H9 (cell line): ENCODE data around the gene ARF1. TPM values are rescaled to one million over a fixed set of nuclear protein-coding genes. Genes with fewer than 3 reads are reported as not detected.

Experiments used
- DNase-seq: peaks from one replicate; pipeline ENCODE4 v3.0.0-alpha.2; 2017
- H2AFZ ChIP-seq: one replicate; pipeline ENCODE4 v1.6.1; 2013; ENCODE audit warnings: mild to moderate bottlenecking, low read length, control low read depth, moderate library complexity
- H2AK5ac ChIP-seq: 2 replicates; pipeline ENCODE4 v1.6.1; 2013; ENCODE audit warnings: low read length, control low read depth, mixed read lengths; ENCODE audit not compliant: insufficient read length
- H2BK120ac ChIP-seq: one replicate; pipeline ENCODE4 v1.6.1; 2013; ENCODE audit warnings: low read depth, mild to moderate bottlenecking, low read length, control low read depth, inconsistent platforms; ENCODE audit not compliant: poor library complexity, severe bottlenecking
- H2BK12ac ChIP-seq: 2 replicates; pipeline ENCODE4 v1.6.1; 2013; ENCODE audit warnings: low read length, control low read depth, mixed read lengths, low read depth; ENCODE audit not compliant: insufficient read length
- H2BK15ac ChIP-seq: 2 replicates; pipeline ENCODE4 v1.6.1; 2013; ENCODE audit warnings: low read depth, low read length, control low read depth
- H2BK20ac ChIP-seq: one replicate; pipeline ENCODE4 v1.6.1; 2013; ENCODE audit warnings: low read depth, mild to moderate bottlenecking, low read length, control low read depth, inconsistent platforms; ENCODE audit not compliant: poor library complexity, severe bottlenecking
- H2BK5ac ChIP-seq: 2 replicates; pipeline ENCODE4 v1.6.1; 2013; ENCODE audit warnings: low read length, control low read depth, mixed read lengths; ENCODE audit not compliant: insufficient read length
- H3K14ac ChIP-seq: 2 replicates; pipeline ENCODE4 v1.6.1; 2013; ENCODE audit warnings: low read length, control low read depth; ENCODE audit not compliant: insufficient read depth
- H3K18ac ChIP-seq: 2 replicates; pipeline ENCODE4 v1.6.1; 2013; ENCODE audit warnings: low read depth, mild to moderate bottlenecking, mixed read lengths, low read length, control low read depth; ENCODE audit not compliant: insufficient read length
- H3K23ac ChIP-seq: 2 replicates; pipeline ENCODE4 v1.6.1; 2013; ENCODE audit warnings: low read length, control low read depth, mixed read lengths, low read depth; ENCODE audit not compliant: insufficient read length
- H3K23me2 ChIP-seq: 2 replicates; pipeline ENCODE4 v1.6.1; 2013; ENCODE audit warnings: low read depth, mild to moderate bottlenecking, mixed read lengths, low read length, control low read depth; ENCODE audit not compliant: insufficient read length, poor library complexity, severe bottlenecking
- H3K27ac ChIP-seq: 2 replicates; pipeline ENCODE4 v1.5.1; 2013; ENCODE audit warnings: low read length, control low read depth, mixed read lengths, low read depth; ENCODE audit not compliant: insufficient read length
- H3K27me3 ChIP-seq: 2 replicates; pipeline ENCODE4 v1.6.1; 2013; ENCODE audit warnings: low read length, control low read depth, inconsistent platforms; ENCODE audit not compliant: insufficient read depth
- H3K4ac ChIP-seq: 2 replicates; pipeline ENCODE4 v1.6.1; 2013; ENCODE audit warnings: low read depth, mild to moderate bottlenecking, control low read depth, inconsistent platforms, low read length, moderate library complexity
- H3K4me1 ChIP-seq: 2 replicates; pipeline ENCODE4 v1.6.1; 2013; ENCODE audit warnings: low read length, control low read depth, inconsistent platforms; ENCODE audit not compliant: insufficient read depth
- H3K4me2 ChIP-seq: 2 replicates; pipeline ENCODE4 v1.6.1; 2013; ENCODE audit warnings: low read length, control low read depth, mixed read lengths; ENCODE audit not compliant: insufficient read length, insufficient read depth
- H3K56ac ChIP-seq: 2 replicates; pipeline ENCODE4 v1.6.1; 2013; ENCODE audit warnings: low read depth, mild to moderate bottlenecking, mixed read lengths, low read length, control low read depth; ENCODE audit not compliant: insufficient read length
- H3K79me1 ChIP-seq: 2 replicates; pipeline ENCODE4 v1.6.1; 2013; ENCODE audit warnings: low read depth, mild to moderate bottlenecking, moderate library complexity, low read length, control low read depth, inconsistent platforms; ENCODE audit not compliant: insufficient read depth, poor library complexity, severe bottlenecking
- H3K79me2 ChIP-seq: 2 replicates; pipeline ENCODE4 v1.6.1; 2013; ENCODE audit warnings: low read length, control low read depth, inconsistent platforms; ENCODE audit not compliant: insufficient read depth
- H3K9ac ChIP-seq: 2 replicates; pipeline ENCODE4 v1.6.1; 2013; ENCODE audit warnings: low read length, control low read depth, mixed read lengths; ENCODE audit not compliant: insufficient read length; ENCODE audit errors: extremely low read depth
- H3K9me3 ChIP-seq: one replicate; pipeline ENCODE4 v1.6.1; 2013; ENCODE audit warnings: low read depth, low read length, inconsistent platforms; ENCODE audit not compliant: control insufficient read depth
- H3T11ph ChIP-seq: one replicate; pipeline ENCODE4 v1.6.1; 2013; ENCODE audit warnings: mild to moderate bottlenecking, low read length, control low read depth, inconsistent platforms
- H4K20me1 ChIP-seq: one replicate; pipeline ENCODE4 v1.6.1; 2013; ENCODE audit not compliant: control insufficient read depth, insufficient read length, insufficient read depth
- H4K5ac ChIP-seq: 2 replicates; pipeline ENCODE4 v1.6.1; 2013; ENCODE audit warnings: low read depth, mild to moderate bottlenecking, mixed read lengths, low read length, control low read depth; ENCODE audit not compliant: insufficient read length
- H4K8ac ChIP-seq: replicated peaks from 2 replicates; pipeline ENCODE4 v1.6.1; 2013; ENCODE audit warnings: low read length, control low read depth, mixed read lengths, low read depth; ENCODE audit not compliant: insufficient read length
- H4K91ac ChIP-seq: 2 replicates; pipeline ENCODE4 v1.6.1; 2013; ENCODE audit warnings: low read depth, mild to moderate bottlenecking, moderate library complexity, mixed read lengths, low read length, control low read depth; ENCODE audit not compliant: insufficient read length
- H3K27ac Mint-ChIP-seq, 3 experiments: 2 replicates in 2 of 3; 3 replicates in 1 of 3; pipeline ENCODE4 v1.8.0; 2020 to 2021; ENCODE audit warnings: mixed read lengths in 3 of 3, mild to moderate bottlenecking in 1 of 3, moderate library complexity in 1 of 3
- H3K27me3 Mint-ChIP-seq: 2 replicates; pipeline ENCODE4 v1.8.0; 2021; ENCODE audit warnings: low read depth, mild to moderate bottlenecking, moderate library complexity, mixed read lengths
- H3K36me3 Mint-ChIP-seq, 3 experiments: 2 replicates in 2 of 3; 3 replicates in 1 of 3; pipeline ENCODE4 v1.8.0; 2020 to 2021; ENCODE audit warnings: low read depth in 3 of 3, mixed read lengths in 3 of 3; ENCODE audit not compliant: insufficient read depth in 1 of 3
- H3K4me1 Mint-ChIP-seq, 2 experiments: 2 replicates each; pipeline ENCODE4 v1.8.0; 2020; ENCODE audit warnings: mixed read lengths in 2 of 2
- H3K4me3 Mint-ChIP-seq, 2 experiments: 2 replicates in 1 of 2; 3 replicates in 1 of 2; pipeline ENCODE4 v1.8.0; 2020 to 2021; ENCODE audit warnings: mild to moderate bottlenecking in 2 of 2, mixed read lengths in 2 of 2, moderate library complexity in 1 of 2
- H3K9me3 Mint-ChIP-seq, 2 experiments: 2 replicates in 1 of 2; 3 replicates in 1 of 2; pipeline ENCODE4 v1.8.0; 2020; ENCODE audit warnings: mild to moderate bottlenecking in 2 of 2, mixed read lengths in 2 of 2, moderate library complexity in 1 of 2
- WGBS: extraction: QIAGEN DNeasy Blood & Tissue Kit; methylation state at CpG from one replicate; pipeline ENCODE4 v1.1.7; 2013; ENCODE audit warnings: missing lambda C conversion rate, low lambda C conversion rate, mixed read lengths; ENCODE audit not compliant: insufficient read length; ENCODE audit errors: extremely low coverage; 5-methylcytosine and 5-hydroxymethylcytosine counted together
- total RNA-seq: library from RNA; stranded (reverse); gene quantifications from 2 replicates; pipeline ENCODE4 v1.2.1, GENCODE V29; 2021
- TF ChIP-seq, protein P1 (sequence below): fragments of 200-600 bp; sonication (generic); conservative IDR thresholded peaks from 3 replicates; pipeline ENCODE4 v1.8.0; 2021; ENCODE audit warnings: antibody characterized with exemption, mild to moderate bottlenecking

The ARF1 gene
- total RNA-seq, 1 experiment from 2014 or later = 258 TPM

DNA sequence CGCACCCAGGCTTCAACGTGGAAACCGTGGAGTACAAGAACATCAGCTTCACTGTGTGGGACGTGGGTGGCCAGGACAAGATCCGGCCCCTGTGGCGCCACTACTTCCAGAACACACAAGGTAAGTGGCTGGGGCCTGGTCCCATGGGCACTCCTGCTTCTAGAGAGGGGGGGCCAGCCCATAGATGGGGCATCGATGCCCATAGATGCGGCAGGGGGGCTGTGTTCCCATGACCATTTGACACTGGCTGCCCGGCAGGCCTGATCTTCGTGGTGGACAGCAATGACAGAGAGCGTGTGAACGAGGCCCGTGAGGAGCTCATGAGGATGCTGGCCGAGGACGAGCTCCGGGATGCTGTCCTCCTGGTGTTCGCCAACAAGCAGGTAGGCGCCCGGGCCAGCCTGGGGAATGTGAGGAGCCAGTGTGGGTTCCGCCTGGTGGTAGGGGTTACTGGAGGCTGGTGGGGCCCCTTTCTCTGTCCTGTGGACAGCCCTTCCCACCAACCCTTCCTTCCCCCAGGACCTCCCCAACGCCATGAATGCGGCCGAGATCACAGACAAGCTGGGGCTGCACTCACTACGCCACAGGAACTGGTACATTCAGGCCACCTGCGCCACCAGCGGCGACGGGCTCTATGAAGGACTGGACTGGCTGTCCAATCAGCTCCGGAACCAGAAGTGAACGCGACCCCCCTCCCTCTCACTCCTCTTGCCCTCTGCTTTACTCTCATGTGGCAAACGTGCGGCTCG is 15.0 kb downstream of the ARF1 start:
- peaks cover 4% of the 10 kb centered on the region for H3K23me2 ChIP-seq
- Mint-ChIP-seq H3K9me3 (peaks cover 8 to 11% of the 10 kb centered on the region in 2 experiments), H3K27ac (peak overlapping the region in 1 of 3 experiments; percentile 67; a peak in 1 of 7 replicates), H3K27me3 (no peaks in the 10 kb centered on the region), H3K4me3 (peak overlapping the region in 1 of 2 experiments; percentile 18; a peak in 1 of 5 replicates), H3K4me1 (peaks cover 8 to 16% of the 10 kb centered on the region in 2 experiments), H3K36me3 (peaks cover 35 to 70% (median 67%) of the 10 kb centered on the region in 3 experiments; a peak in 6 of 7 replicates)
- H3K18ac ChIP-seq = no peak overlapping the region
- TF ChIP-seq, protein P1, sequence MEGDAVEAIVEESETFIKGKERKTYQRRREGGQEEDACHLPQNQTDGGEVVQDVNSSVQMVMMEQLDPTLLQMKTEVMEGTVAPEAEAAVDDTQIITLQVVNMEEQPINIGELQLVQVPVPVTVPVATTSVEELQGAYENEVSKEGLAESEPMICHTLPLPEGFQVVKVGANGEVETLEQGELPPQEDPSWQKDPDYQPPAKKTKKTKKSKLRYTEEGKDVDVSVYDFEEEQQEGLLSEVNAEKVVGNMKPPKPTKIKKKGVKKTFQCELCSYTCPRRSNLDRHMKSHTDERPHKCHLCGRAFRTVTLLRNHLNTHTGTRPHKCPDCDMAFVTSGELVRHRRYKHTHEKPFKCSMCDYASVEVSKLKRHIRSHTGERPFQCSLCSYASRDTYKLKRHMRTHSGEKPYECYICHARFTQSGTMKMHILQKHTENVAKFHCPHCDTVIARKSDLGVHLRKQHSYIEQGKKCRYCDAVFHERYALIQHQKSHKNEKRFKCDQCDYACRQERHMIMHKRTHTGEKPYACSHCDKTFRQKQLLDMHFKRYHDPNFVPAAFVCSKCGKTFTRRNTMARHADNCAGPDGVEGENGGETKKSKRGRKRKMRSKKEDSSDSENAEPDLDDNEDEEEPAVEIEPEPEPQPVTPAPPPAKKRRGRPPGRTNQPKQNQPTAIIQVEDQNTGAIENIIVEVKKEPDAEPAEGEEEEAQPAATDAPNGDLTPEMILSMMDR = no peak
- no peaks in the 10 kb centered on the region for H3K4me1 ChIP-seq
- no peak overlapping the region for H2BK20ac ChIP-seq
- H2AFZ ChIP-seq = no peak overlapping the region
- peaks cover 32% of the 10 kb centered on the region for H3K79me2 ChIP-seq
- H3K27ac ChIP-seq = no peak overlapping the region
- no CpG with 5 or more reads among the region's 34 CpGs for WGBS
- no peak overlapping the region for H4K91ac ChIP-seq
- H4K5ac ChIP-seq = no peak overlapping the region
- no peak overlapping the region for H2BK15ac ChIP-seq
- H3K9me3 ChIP-seq = no peaks in the 10 kb centered on the region
- H3K4ac ChIP-seq = no peak overlapping the region
- H4K8ac ChIP-seq = no peak overlapping the region
- H3K4me2 ChIP-seq = no peak overlapping the region
- peak; percentile 21 for DNase-seq
- no peak overlapping the region for H3K23ac ChIP-seq
- no peak overlapping the region for H3K14ac ChIP-seq
- H3T11ph ChIP-seq = no peak overlapping the region
- H2AK5ac ChIP-seq = no peak overlapping the region
- H3K27me3 ChIP-seq = no peaks in the 10 kb centered on the region
- no peaks in the 10 kb centered on the region for H4K20me1 ChIP-seq
- H2BK5ac ChIP-seq = no peak overlapping the region
- H3K79me1 ChIP-seq = peaks cover 8% of the 10 kb centered on the region
- H2BK120ac ChIP-seq = no peak overlapping the region
- no peak overlapping the region for H3K9ac ChIP-seq
- H3K56ac ChIP-seq = no peak overlapping the region
- H2BK12ac ChIP-seq = no peak overlapping the region
